ENCODE data around the gene ITLN1. TPM values are rescaled to one million over a fixed set of nuclear protein-coding genes. Genes with fewer than 3 reads are reported as not detected.

The ITLN1 gene
- total RNA-seq, 3 donors from 2014 or later: 103 to 254 (median 221) TPM

- H3K9me3 ChIP-seq: no peaks in the 10 kb centered on the region
- H3K36me3 ChIP-seq (ENCODE audit: low read depth): no peaks in the 10 kb centered on the region
- H3K4me3 ChIP-seq: no peak overlapping the region
- no peaks in the 10 kb centered on the region for H3K4me1 ChIP-seq (ENCODE audit: low read depth)
- ATAC-seq (no peak), DNase-seq (no peak)
- intact Hi-C loops (cut with DNase I, micrococcal nuclease): no loop called here
- no peak for TF ChIP-seq CTCF (IDR thresholded peaks at IDR 0.05)
Observed at GRCh38 chr1:160911925-160912324, 26.9 kb upstream of the ITLN1 start.

DNA sequence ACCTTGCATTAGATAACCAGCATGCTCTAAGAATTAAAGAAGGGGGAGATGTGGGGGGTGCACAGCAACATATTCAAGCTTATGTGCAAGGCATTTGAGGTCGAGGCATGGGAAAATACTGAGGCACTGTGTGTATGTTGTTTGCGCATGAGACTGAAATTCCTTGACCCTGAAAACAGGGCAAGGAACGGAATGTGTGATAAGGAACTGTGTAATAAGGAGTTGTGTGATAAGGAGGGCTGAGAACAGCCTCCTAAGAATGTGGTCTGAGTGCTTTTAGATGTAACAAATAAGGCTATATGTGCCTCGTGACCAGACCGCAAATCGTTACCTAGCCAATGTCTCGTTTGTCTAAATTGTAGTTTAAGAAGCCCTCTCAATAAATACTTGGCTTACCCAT lies 26.5 kb upstream of the ITLN1 start:
- no peak for ATAC-seq
- no peak for DNase-seq
- Histone ChIP-seq H3K9me3 (no peaks in the 10 kb centered on the region), H3K36me3 (ENCODE audit: low read depth) (no peaks in the 10 kb centered on the region), H3K4me3 (no peak overlapping the region), H3K4me1 (ENCODE audit: low read depth) (no peaks in the 10 kb centered on the region)
- intact Hi-C loops (cut with DNase I, micrococcal nuclease): no loop called here
- TF ChIP-seq CTCF (IDR thresholded peaks at IDR 0.05): no peak

DNA sequence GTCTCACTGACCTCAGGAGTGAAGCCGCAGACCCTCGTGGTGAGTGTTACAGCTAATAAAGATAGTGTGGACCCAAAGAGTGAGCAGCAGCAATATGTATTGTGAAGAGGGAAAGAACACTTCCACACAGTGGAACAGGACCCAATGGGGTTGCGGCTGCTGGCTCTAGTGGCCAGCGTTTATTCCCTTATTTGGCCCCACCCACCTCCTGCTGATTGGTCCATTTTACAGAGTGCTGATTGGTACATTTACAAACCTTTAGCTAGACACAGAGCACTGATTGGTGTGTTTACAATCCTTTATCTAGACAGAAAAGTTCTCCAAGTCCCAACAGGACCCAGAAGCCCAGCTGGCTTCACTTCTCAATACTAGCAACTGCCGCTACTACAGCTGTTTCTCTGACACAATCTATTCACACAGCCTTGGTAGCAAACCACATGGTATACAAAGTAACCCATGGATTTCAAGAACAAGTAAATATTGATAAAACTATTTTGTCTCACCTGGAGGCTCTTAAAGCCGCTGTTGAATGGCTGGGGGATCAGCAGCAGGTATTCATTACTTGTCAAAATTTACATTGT lies 25.3 kb upstream of the ITLN1 start:
- Histone ChIP-seq H3K9me3 (no peaks in the 10 kb centered on the region), H3K4me3 (no peak overlapping the region), H3K4me1 (ENCODE audit: low read depth) (no peaks in the 10 kb centered on the region), H3K36me3 (ENCODE audit: low read depth) (no peaks in the 10 kb centered on the region)
- ATAC-seq (no peak), DNase-seq (no peak)
- no peak for TF ChIP-seq CTCF (IDR thresholded peaks at IDR 0.05)
- intact Hi-C loops (cut with DNase I, micrococcal nuclease): no loop called here

DNA sequence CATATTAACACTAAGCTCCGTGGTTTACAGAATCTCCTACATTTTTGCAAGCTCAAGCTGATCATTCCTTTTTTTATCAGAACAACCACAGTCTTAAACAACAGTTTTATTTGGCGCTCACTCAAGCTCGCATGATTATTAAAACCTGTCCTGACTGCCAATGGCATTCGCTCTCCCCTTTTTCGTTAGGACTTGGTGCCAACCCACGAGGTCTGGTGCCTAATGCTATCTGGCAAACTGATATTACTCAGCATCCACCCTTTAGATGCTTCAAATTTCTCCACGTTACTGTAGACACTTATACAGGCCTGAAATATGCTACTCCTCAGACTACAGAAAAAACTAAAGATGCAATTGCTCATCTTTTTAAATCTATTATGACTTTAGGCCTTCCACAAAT lies 23.0 kb upstream of the ITLN1 start:
- Histone ChIP-seq H3K4me1 (ENCODE audit: low read depth) (no peaks in the 10 kb centered on the region), H3K4me3 (no peak overlapping the region), H3K36me3 (ENCODE audit: low read depth) (no peaks in the 10 kb centered on the region), H3K9me3 (no peaks in the 10 kb centered on the region)
- DNase-seq (no peak), ATAC-seq (no peak)
- intact Hi-C loops (cut with DNase I, micrococcal nuclease): no loop called here
- no peak for TF ChIP-seq CTCF (IDR thresholded peaks at IDR 0.05)

DNA sequence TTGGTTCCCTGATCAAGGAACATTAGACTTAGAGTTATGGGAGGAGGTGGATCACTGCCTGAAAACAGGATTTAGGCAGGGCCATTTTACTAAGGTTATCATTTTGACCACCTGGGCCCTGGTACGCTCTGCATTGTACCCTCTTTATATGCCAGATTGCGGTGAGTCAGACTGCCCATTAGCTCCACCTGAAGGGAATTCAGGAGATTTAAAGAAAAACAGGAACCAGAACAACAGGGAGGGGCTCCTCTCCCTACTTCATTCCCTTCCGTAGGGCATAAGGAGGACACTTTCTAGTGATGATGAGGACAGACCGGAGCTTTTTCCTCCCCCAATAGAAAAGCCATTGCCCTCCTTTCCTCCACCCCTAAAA lies 20.6 kb upstream of the ITLN1 start:
- DNase-seq: no peak
- ATAC-seq: no peak
- TF ChIP-seq CTCF (IDR thresholded peaks at IDR 0.05): no peak
- H3K36me3 ChIP-seq (ENCODE audit: low read depth): no peaks in the 10 kb centered on the region
- no peaks in the 10 kb centered on the region for H3K4me1 ChIP-seq (ENCODE audit: low read depth)
- intact Hi-C loops (cut with DNase I, micrococcal nuclease): no loop called here
- H3K4me3 ChIP-seq: no peak overlapping the region
- H3K9me3 ChIP-seq: no peaks in the 10 kb centered on the region

Data from mucosa of descending colon (tissue), 3 donors.